T-cell (primary cell): Measurements from ENCODE around the gene TBXA2R. TPM values are rescaled to one million over a fixed set of nuclear protein-coding genes. Genes with fewer than 3 reads are reported as not detected.
"Not testable (repeated sequence)": the region's sequence is repeated elsewhere in the genome, so short reads cannot be mapped to it uniquely, and the experiment has no call there.

Experiments
- ATAC-seq, 4 experiments: fragments of 200-7000 bp in 3 of 4; fragments of 150-1000 bp in 1 of 4; cut with Tn5 transposase; replicated peaks in 1 of 4; 1 replicate in 3 of 4; 2 replicates in 1 of 4; pipeline ENCODE4 v1.10.0; 2021; ENCODE audit warnings: moderate library complexity in 3 of 4, mild to moderate bottlenecking in 2 of 4, moderate number of reproducible peaks in 1 of 4
- CTCF ChIA-PET, 2 donors: fragments of 300-600 bp; sonication (Branson Sonifier 250); formaldehyde crosslinking; loops; one replicate each; lab custom pipeline; 2022; ENCODE audit warnings: antibody characterized with exemption in 2 of 2; lab: Charles Lee
- POLR2A ChIA-PET, 2 donors: fragments of 300-600 bp; sonication (Branson Sonifier 250); formaldehyde crosslinking; loops; one replicate each; lab custom pipeline; 2022; ENCODE audit warnings: antibody characterized with exemption in 2 of 2; lab: Charles Lee
- DNase-seq, 35 experiments: peaks; one replicate each; pipeline versions ENCODE4 v3.0.0 to v3.0.0-alpha.2; 2013 to 2023
- H3K27ac ChIP-seq: one replicate; pipeline ENCODE4 v1.5.1; 2013; ENCODE audit warnings: low read length
- H3K27me3 ChIP-seq, 2 experiments: replicated peaks in 1 of 2; 1 replicate in 1 of 2; 2 replicates in 1 of 2; pipeline versions ENCODE4 v1.6.1 to v1.7.0; 2013; ENCODE audit warnings: low read length in 1 of 2, mixed read lengths in 1 of 2; ENCODE audit not compliant: control insufficient read depth in 2 of 2, insufficient read depth in 2 of 2; ENCODE audit errors: extremely low read depth in 1 of 2
- H3K36me3 ChIP-seq, 2 donors: 1 replicate in 1 of 2; 2 replicates in 1 of 2; pipeline versions ENCODE4 v1.6.1 to v1.7.0; 2013; ENCODE audit warnings: low read length in 1 of 2; ENCODE audit not compliant: control insufficient read depth in 2 of 2, insufficient read depth in 1 of 2; ENCODE audit errors: extremely low read depth in 1 of 2
- H3K4me1 ChIP-seq, 2 experiments: 1 replicate in 1 of 2; 2 replicates in 1 of 2; pipeline versions ENCODE4 v1.6.1 to v1.7.0; 2013; ENCODE audit warnings: low read length in 2 of 2, mixed read lengths in 1 of 2; ENCODE audit not compliant: insufficient read depth in 2 of 2, control insufficient read depth in 1 of 2; ENCODE audit errors: extremely low read depth in 1 of 2
- H3K4me3 ChIP-seq, 2 donors: 1 replicate in 1 of 2; 2 replicates in 1 of 2; pipeline versions ENCODE4 v1.5.1 to v1.7.0; 2013; ENCODE audit warnings: mild to moderate bottlenecking in 2 of 2, low read length in 1 of 2, moderate library complexity in 1 of 2; ENCODE audit not compliant: control insufficient read depth in 1 of 2; ENCODE audit errors: extremely low read depth in 1 of 2
- H3K9me3 ChIP-seq: 2 replicates; pipeline ENCODE4 v1.7.0; 2013
- H3K27ac Mint-ChIP-seq, 2 donors: one replicate each; pipeline ENCODE4 v1.8.0; 2020 to 2021; ENCODE audit warnings: mild to moderate bottlenecking in 2 of 2, mixed read lengths in 2 of 2
- H3K27me3 Mint-ChIP-seq, 2 donors: one replicate each; pipeline ENCODE4 v1.8.0; 2021 to 2022; ENCODE audit warnings: mixed read lengths in 2 of 2
- H3K36me3 Mint-ChIP-seq: one replicate; pipeline ENCODE4 v1.8.0; 2021; ENCODE audit warnings: mixed read lengths
- H3K4me1 Mint-ChIP-seq, 3 donors: one replicate each; pipeline ENCODE4 v1.8.0; 2020 to 2022; ENCODE audit warnings: mixed read lengths in 3 of 3, mild to moderate bottlenecking in 1 of 3
- H3K4me3 Mint-ChIP-seq, 3 donors: one replicate each; pipeline ENCODE4 v1.8.0; 2020 to 2022; ENCODE audit warnings: mild to moderate bottlenecking in 3 of 3, mixed read lengths in 3 of 3, moderate library complexity in 3 of 3
- H3K9me3 Mint-ChIP-seq, 3 donors: one replicate each; pipeline ENCODE4 v1.8.0; 2020 to 2022; ENCODE audit warnings: mixed read lengths in 3 of 3
- WGBS: methylation state at CpG from one replicate; pipeline ENCODE4 v1.1.5; 2013; ENCODE audit warnings: missing lambda C conversion rate; ENCODE audit not compliant: insufficient coverage; 5-methylcytosine and 5-hydroxymethylcytosine counted together
- total RNA-seq, 35 experiments: library from RNA in 6 of 35; stranded (reverse) in 6 of 35; fragments of 120-200 nt in 1 of 35; gene quantifications; one replicate each; pipeline versions ENCODE4 v1.2.1 to v1.2.4 and lab custom pipeline; 2013 to 2026

The TBXA2R gene
- total RNA-seq, 5 donors from 2014 or later (not counting 1 experiment from before 2014, with no cell fraction given) = 2.4 to 11.2 (median 7.1) TPM

DNA sequence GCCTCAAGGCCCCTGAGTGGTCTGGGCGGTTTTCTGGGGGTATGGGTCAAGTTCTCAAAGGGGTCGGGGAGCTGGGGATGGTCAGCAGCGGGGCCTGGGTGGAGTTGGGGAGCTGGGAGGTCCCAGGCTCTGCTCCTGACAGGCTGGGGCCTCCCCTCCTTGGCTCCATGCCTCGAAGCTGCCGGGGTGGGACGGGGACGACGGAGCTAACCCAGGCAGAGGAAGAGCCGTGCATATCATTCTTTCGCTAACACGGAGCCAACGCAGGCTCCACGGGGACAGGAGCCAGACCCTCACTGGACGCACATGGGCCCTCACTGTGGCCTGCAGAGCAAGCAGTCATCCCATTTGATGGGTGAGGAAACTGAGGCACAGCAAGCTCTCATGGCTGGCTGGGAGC is 45.7 kb upstream of the TBXA2R start:
- POLR2A ChIA-PET = no interaction called here
- H3K27me3 Mint-ChIP-seq = no peaks in the 10 kb centered on the region
- no peaks in the 10 kb centered on the region for H3K27me3 ChIP-seq
- H3K36me3 Mint-ChIP-seq = peaks cover 6% of the 10 kb centered on the region
- no peaks in the 10 kb centered on the region for H3K9me3 ChIP-seq
- WGBS = 98% methylated on average over 12 of the region's 14 CpGs
- H3K27ac Mint-ChIP-seq = no peak overlapping the region
- DNase-seq (no peak), ATAC-seq (no peak)
- H3K27ac ChIP-seq = no peak overlapping the region
- peaks cover 18 to 34% of the 10 kb centered on the region in 2 donors for H3K36me3 ChIP-seq
- CTCF ChIA-PET = interaction anchor here in 1 of 2 donors (0.6 kb wide), 1 partner anchor 188 kb away, joined by 4 read pairs; no protein-coding TSS in a partner anchor
- H3K9me3 Mint-ChIP-seq = no peaks in the 10 kb centered on the region
- no peaks in the 10 kb centered on the region for H3K4me1 ChIP-seq
- no peaks in the 10 kb centered on the region for H3K4me1 Mint-ChIP-seq
- no peak overlapping the region for H3K4me3 ChIP-seq
- H3K4me3 Mint-ChIP-seq = no peak overlapping the region

DNA sequence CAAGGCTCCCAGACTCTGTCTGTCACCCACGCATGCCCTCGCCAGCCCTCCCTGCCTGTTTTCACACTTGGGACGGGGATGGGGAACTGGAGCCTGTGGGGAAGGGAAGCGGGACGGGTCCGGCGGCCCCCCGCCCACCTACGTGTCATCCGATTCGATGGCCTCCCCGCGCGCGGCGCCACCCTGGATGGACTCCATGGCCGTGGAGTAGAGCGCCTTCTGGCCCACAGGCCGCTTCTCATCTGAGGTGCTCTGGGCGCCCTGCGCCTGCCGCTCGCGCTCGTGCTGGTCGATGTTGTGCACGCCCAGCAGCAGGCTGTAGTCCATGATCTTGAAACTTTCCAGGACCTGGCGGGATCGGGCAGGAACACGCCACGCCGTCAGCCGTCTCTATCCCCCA is 45.0 kb upstream of the TBXA2R start:
- Histone ChIP-seq H3K27ac (no peak overlapping the region), H3K4me1 (no peaks in the 10 kb centered on the region), H3K36me3 (peaks cover 11 to 29% of the 10 kb centered on the region in 2 donors), H3K27me3 (no peaks in the 10 kb centered on the region), H3K9me3 (no peaks in the 10 kb centered on the region), H3K4me3 (no peak overlapping the region)
- H3K4me1 Mint-ChIP-seq = no peaks in the 10 kb centered on the region
- CTCF ChIA-PET = no interaction called here
- H3K4me3 Mint-ChIP-seq = no peak overlapping the region
- H3K36me3 Mint-ChIP-seq = no peaks in the 10 kb centered on the region
- no peaks in the 10 kb centered on the region for H3K27me3 Mint-ChIP-seq
- DNase-seq (no peak), ATAC-seq (no peak)
- H3K9me3 Mint-ChIP-seq = no peaks in the 10 kb centered on the region
- H3K27ac Mint-ChIP-seq = no peak overlapping the region
- 96% methylated on average over 27 of the region's 33 CpGs for WGBS
- POLR2A ChIA-PET = no interaction called here

DNA sequence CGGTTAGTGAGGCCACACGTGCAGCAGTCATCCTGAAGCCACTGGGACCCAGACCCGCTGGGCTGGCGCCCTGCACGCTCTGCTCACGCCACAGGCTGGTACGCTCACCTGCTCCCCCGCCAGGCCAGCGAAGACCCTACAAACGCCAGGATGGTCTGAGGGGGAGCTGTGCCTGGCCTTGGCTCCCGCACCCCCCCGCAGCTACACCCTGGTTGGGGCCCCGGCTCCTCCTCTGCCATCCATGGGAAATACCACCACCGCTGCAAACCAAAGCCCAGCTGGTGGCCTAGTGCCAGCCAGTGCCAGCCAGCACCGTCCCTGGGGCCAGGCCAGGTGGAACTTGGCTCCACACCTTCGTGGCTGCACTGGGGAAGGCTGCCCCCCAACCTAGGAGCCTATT is 43.2 kb upstream of the TBXA2R start:
- Histone ChIP-seq H3K4me1 (no peaks in the 10 kb centered on the region), H3K27ac (no peak overlapping the region), H3K36me3 (peaks cover 9 to 27% of the 10 kb centered on the region in 2 donors), H3K4me3 (no peak overlapping the region), H3K27me3 (no peaks in the 10 kb centered on the region), H3K9me3 (no peaks in the 10 kb centered on the region)
- Mint-ChIP-seq H3K9me3 (no peaks in the 10 kb centered on the region), H3K27ac (no peak overlapping the region), H3K36me3 (no peaks in the 10 kb centered on the region), H3K27me3 (no peaks in the 10 kb centered on the region), H3K4me3 (no peak overlapping the region), H3K4me1 (no peaks in the 10 kb centered on the region)
- ATAC-seq (no peak), DNase-seq (no peak)
- WGBS = 94% methylated on average over 15 of the region's 16 CpGs
- ChIA-PET POLR2A (no interaction called here), CTCF (no interaction called here)

DNA sequence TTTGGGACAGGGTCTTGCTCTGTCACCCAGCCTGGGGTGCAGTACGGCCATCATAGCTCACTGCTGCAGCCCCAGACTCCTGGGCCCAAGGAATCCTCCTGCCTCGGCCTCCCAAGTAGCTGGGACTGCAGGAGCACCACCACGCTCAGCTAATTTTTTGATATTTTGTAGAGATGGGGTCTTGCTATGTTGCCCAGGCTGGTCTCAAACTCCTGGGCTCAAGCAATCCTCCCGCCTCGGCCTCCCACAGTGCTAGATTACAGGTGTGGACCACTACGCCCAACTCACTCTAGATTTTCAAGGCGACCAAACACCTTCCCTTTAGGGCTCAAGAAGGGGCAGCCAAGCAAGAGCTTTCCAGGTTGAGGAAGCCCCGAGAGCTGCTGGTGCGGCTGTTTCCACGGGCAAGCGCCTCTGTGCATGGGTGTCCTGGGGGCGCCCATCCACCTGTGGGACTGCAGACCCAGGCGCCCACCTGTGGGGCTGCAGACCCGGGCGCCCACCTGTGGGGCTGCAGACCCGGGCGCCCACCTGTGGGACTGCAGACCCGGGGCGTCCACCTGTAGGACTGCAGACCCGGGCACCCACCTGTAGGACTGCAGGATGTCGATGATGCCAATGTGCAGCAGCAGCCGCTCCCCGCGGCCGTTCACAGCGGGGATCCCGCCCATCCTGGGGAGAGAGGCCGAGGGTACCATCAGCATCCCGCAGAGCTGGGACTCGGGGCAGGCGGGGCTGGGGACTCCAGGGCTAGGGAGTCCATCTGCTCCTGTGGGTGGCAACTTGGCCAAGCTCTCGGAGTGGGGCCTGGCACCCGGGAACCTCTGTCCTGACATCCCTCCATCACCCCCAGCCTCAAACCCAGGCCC is 41.6 kb upstream of the TBXA2R start:
- Histone ChIP-seq H3K36me3 (peaks cover 15 to 28% of the 10 kb centered on the region in 2 donors), H3K4me3 (no peak overlapping the region), H3K9me3 (no peaks in the 10 kb centered on the region), H3K4me1 (no peaks in the 10 kb centered on the region), H3K27ac (no peak overlapping the region), H3K27me3 (no peaks in the 10 kb centered on the region)
- 98% methylated on average over 27 of the region's 33 CpGs for WGBS
- H3K27me3 Mint-ChIP-seq = no peaks in the 10 kb centered on the region
- no peaks in the 10 kb centered on the region for H3K4me1 Mint-ChIP-seq
- H3K9me3 Mint-ChIP-seq = no peaks in the 10 kb centered on the region
- ATAC-seq = no peak
- H3K4me3 Mint-ChIP-seq = no peak overlapping the region
- DNase-seq = no peak
- H3K36me3 Mint-ChIP-seq = no peaks in the 10 kb centered on the region
- no peak overlapping the region for H3K27ac Mint-ChIP-seq
- CTCF ChIA-PET = no interaction called here
- POLR2A ChIA-PET = no interaction called here

DNA sequence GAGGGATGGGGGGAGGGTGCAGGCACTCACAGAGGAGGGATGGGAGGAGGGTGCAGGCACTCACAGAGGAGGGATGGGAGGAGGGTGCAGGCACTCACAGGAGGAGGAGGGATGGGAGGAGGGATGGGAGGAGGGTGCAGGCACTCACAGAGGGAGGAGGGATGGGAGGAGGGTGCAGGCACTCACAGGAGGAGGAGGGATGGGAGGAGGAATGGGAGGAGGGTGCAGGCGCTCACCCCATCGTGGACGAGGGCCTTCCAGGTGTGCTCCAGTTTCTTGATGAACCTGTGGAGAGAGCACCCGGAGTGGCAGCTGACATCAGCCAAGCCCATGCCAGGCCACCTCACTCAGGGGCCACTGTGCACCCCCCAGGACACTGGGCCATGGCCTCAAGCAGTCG is 40.4 kb upstream of the TBXA2R start:
- H3K27ac ChIP-seq, POLR2A ChIA-PET, ATAC-seq: not testable (repeated sequence)

DNA sequence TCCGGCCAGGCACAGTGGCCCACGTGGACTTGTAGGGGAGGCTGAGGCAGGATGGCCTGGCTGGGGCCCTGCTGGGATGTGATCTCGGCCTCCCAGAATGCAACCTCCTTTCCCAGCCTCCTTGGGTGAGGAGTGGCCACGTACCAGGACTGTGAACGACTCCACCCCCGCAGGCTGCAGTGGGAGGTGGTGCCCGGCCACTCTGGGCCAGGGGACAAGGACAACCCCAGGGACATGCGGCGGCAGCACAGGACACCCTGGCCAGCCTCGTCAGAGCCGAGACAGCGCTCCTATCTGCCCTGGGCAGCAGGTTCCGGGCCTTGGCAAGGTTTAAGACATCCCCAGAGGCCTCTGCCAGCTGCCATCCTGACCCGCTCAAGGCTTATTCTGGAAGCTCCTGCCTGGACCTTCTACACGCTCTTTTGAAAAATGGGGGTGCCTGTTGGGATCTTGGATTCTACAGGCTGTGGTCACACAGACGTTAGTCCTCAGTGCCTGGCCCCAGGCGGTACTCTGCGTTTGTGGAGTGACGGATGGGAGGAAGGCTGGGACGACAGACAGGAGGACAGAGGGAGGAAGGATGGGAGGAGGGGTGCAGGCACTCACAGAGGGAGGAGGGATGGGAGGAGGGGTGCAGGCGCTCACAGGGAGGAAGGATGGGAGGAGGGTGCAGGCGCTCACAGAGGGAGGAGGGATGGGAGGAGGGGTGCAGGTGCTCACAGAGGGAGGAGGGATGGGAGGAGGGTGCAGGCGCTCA is 39.8 kb upstream of the TBXA2R start:
- Mint-ChIP-seq H3K36me3 (peaks cover 7% of the 10 kb centered on the region), H3K27ac (no peak overlapping the region), H3K9me3 (no peaks in the 10 kb centered on the region), H3K4me1 (no peaks in the 10 kb centered on the region), H3K4me3 (no peak overlapping the region), H3K27me3 (no peaks in the 10 kb centered on the region)
- DNase-seq (no peak), ATAC-seq (no peak)
- Histone ChIP-seq H3K36me3 (peaks cover 17 to 18% of the 10 kb centered on the region in 2 donors), H3K27me3 (no peaks in the 10 kb centered on the region), H3K4me1 (no peaks in the 10 kb centered on the region), H3K27ac (no peak overlapping the region), H3K4me3 (no peak overlapping the region), H3K9me3 (no peaks in the 10 kb centered on the region)
- POLR2A ChIA-PET = no interaction called here
- CTCF ChIA-PET = no interaction called here
- 95% methylated on average over 19 of the region's 23 CpGs for WGBS

More for the DNA sequence above, 40.4 kb upstream of the TBXA2R start:
- H3K27me3 Mint-ChIP-seq, DNase-seq, H3K4me3 ChIP-seq, H3K36me3 Mint-ChIP-seq, H3K4me1 Mint-ChIP-seq, H3K9me3 ChIP-seq, H3K27me3 ChIP-seq, CTCF ChIA-PET, H3K27ac Mint-ChIP-seq, H3K4me1 ChIP-seq, H3K9me3 Mint-ChIP-seq, H3K4me3 Mint-ChIP-seq: not testable (repeated sequence)
- H3K36me3 ChIP-seq = peaks cover 15 to 24% of the 10 kb centered on the region in 2 donors
- 91% methylated on average over 5 of the region's 5 CpGs for WGBS
